BE2C (cell line): ENCODE data around the gene CPVL.

Source experiments
- DNase-seq: peaks from one replicate; pipeline ENCODE4 v3.0.0-alpha.2; 2020
- H3K27me3 ChIP-seq: fragments of 250-450 bp; sonication (Bioruptor Pico); 2 replicates; pipeline ENCODE4 v1.5.1; 2020; ENCODE audit warnings: mild to moderate bottlenecking
- H3K36me3 ChIP-seq: fragments of 250-450 bp; sonication (Bioruptor Pico); 2 replicates; pipeline ENCODE4 v1.5.1; 2020; ENCODE audit warnings: mild to moderate bottlenecking
- H3K4me1 ChIP-seq: fragments of 250-450 bp; sonication (Bioruptor Pico); 2 replicates; pipeline ENCODE4 v1.5.1; 2020
- H3K4me3 ChIP-seq: 2 replicates; pipeline ENCODE4 v1.5.1; 2011; ENCODE audit warnings: low read depth, low read length
- H3K9me3 ChIP-seq: fragments of 250-450 bp; sonication (Bioruptor Pico); 2 replicates; pipeline ENCODE4 v1.5.1; 2020
- CTCF ChIP-seq: IDR thresholded peaks from 2 replicates; pipeline ENCODE4 v1.5.1; 2012; ENCODE audit warnings: mild to moderate bottlenecking, low read depth, low read length

Gene CPVL

GRCh38 chr7:29140873-29141468, 5.4 kb downstream of the CPVL start:
- Histone ChIP-seq H3K4me1 (no peaks in the 10 kb centered on the region), H3K4me3 (no peak overlapping the region), H3K27me3 (peaks cover 7% of the 10 kb centered on the region), H3K9me3 (no peaks in the 10 kb centered on the region), H3K36me3 (no peaks in the 10 kb centered on the region)
- DNase-seq, result no peak
- TF ChIP-seq CTCF, result no peak

- H3K27me3 ChIP-seq, result no peaks in the 10 kb centered on the region; the same call in 1 of the 2 replicates
- H3K9me3 ChIP-seq, result no peaks in the 10 kb centered on the region
- no peaks in the 10 kb centered on the region for H3K4me1 ChIP-seq
- DNase-seq, result no peak
- no peak overlapping the region for H3K4me3 ChIP-seq
- no peak for TF ChIP-seq CTCF
- H3K36me3 ChIP-seq, result no peaks in the 10 kb centered on the region
These were observed 6.5 kb downstream of the CPVL start for GRCh38 chr7:29139796-29140195.

- Histone ChIP-seq H3K4me3 (no peak overlapping the region), H3K9me3 (no peaks in the 10 kb centered on the region), H3K27me3 (no peaks in the 10 kb centered on the region; the same call in 1 of the 2 replicates), H3K36me3 (no peaks in the 10 kb centered on the region), H3K4me1 (no peaks in the 10 kb centered on the region)
- no peak for TF ChIP-seq CTCF
- no peak for DNase-seq
These were observed 7.1 kb downstream of the CPVL start for GRCh38 chr7:29139191-29139590.

GRCh38 chr7:29138588-29138987, 7.7 kb downstream of the CPVL start:
- no peaks in the 10 kb centered on the region for H3K36me3 ChIP-seq
- TF ChIP-seq CTCF, result no peak
- no peak overlapping the region for H3K4me3 ChIP-seq
- no peaks in the 10 kb centered on the region for H3K9me3 ChIP-seq
- H3K27me3 ChIP-seq, result no peaks in the 10 kb centered on the region
- H3K4me1 ChIP-seq, result no peaks in the 10 kb centered on the region
- no peak for DNase-seq

GRCh38 chr7:29135846-29136245, 10.5 kb downstream of the CPVL start:
- DNase-seq, result no peak

More at GRCh38 chr7:29135846-29136245, 10.5 kb downstream of the CPVL start:
- no peaks in the 10 kb centered on the region for H3K4me1 ChIP-seq
- no peaks in the 10 kb centered on the region for H3K27me3 ChIP-seq
- H3K9me3 ChIP-seq, result no peaks in the 10 kb centered on the region
- no peak overlapping the region for H3K4me3 ChIP-seq
- no peaks in the 10 kb centered on the region for H3K36me3 ChIP-seq
- TF ChIP-seq CTCF, result no peak
